Measurements from ENCODE around the gene PRICKLE1.

The PRICKLE1 gene

GRCh38 chr12:42589465-42590329 lies at the start of gene PRICKLE1:
Gene PRICKLE1, minus strand, starts transcription at chr12:42589746. Its CDS starts 117,230 bp downstream, at chr12:42472516.
- DNase-seq = peak; percentile 66 to 77 (median 77)

- DNase-seq = no peak
Measured at GRCh38 chr12:42638697-42639096, 49.2 kb upstream of the PRICKLE1 start.

GRCh38 chr12:42638011-42638410 lies 48.5 kb upstream of the PRICKLE1 start:
- DNase-seq = no peak

- no peak for DNase-seq
Measured at GRCh38 chr12:42636993-42637392, 47.4 kb upstream of the PRICKLE1 start.

- DNase-seq = no peak
Measured at GRCh38 chr12:42633594-42633993, 44.0 kb upstream of the PRICKLE1 start.

GRCh38 chr12:42631513-42631912 lies 42.0 kb upstream of the PRICKLE1 start:
- DNase-seq = no peak

- DNase-seq = no peak
Measured at GRCh38 chr12:42630314-42630713, 40.8 kb upstream of the PRICKLE1 start.

- no peak for DNase-seq
Measured at GRCh38 chr12:42627151-42627550, 37.6 kb upstream of the PRICKLE1 start.

GRCh38 chr12:42625611-42626010 lies 36.1 kb upstream of the PRICKLE1 start:
- DNase-seq = no peak

- peak in 2 of 3 experiments; percentile 20 to 27 for DNase-seq
Measured at GRCh38 chr12:42617622-42618021, 28.1 kb upstream of the PRICKLE1 start.

GRCh38 chr12:42615006-42615405 lies 25.5 kb upstream of the PRICKLE1 start:
- no peak for DNase-seq

GRCh38 chr12:42612231-42612613 lies 22.7 kb upstream of the PRICKLE1 start:
- DNase-seq = no peak

- no peak for DNase-seq
Measured at GRCh38 chr12:42611571-42612230, 22.2 kb upstream of the PRICKLE1 start.

GRCh38 chr12:42609605-42610004 lies 20.1 kb upstream of the PRICKLE1 start:
- no peak for DNase-seq

GRCh38 chr12:42608196-42608825 lies 18.8 kb upstream of the PRICKLE1 start:
- DNase-seq = no peak

- DNase-seq = no peak
Measured at GRCh38 chr12:42607584-42608058, 18.1 kb upstream of the PRICKLE1 start.

GRCh38 chr12:42606471-42606870 lies 16.9 kb upstream of the PRICKLE1 start:
- no peak for DNase-seq

GRCh38 chr12:42605685-42606084 lies 16.1 kb upstream of the PRICKLE1 start:
- no peak for DNase-seq

GRCh38 chr12:42603246-42603990 lies 13.9 kb upstream of the PRICKLE1 start:
- DNase-seq = peak in 1 of 3 experiments; percentile 13

- no peak for DNase-seq
Measured at GRCh38 chr12:42593874-42594273, 4.3 kb upstream of the PRICKLE1 start.

- DNase-seq = peak in 2 of 3 experiments; percentile 65 to 68
Measured at GRCh38 chr12:42590330-42590934, 886 bp upstream of the PRICKLE1 start.

Measured in NCI-H1417 (cell line).